Stimulated activated CD8-positive, alpha-beta memory T cell treated with anti-CD3 and anti-CD28 coated beads, Interleukin-7, amount 100 ng/mL, for 1 hour (primary cell): Measurements from ENCODE around the gene CCDC15.

Source experiments
- DNase-seq, 2 donors: peaks; one replicate each; pipeline ENCODE4 v3.0.0-alpha.2; 2020; ENCODE audit warnings: low read depth in 2 of 2

CCDC15 gene

GRCh38 chr11:124953753-124954589 is at the start of gene CCDC15:
TSS of gene CCDC15 (plus strand) at chr11:124954202. CDS start at chr11:124954733, 531 bp downstream.
- peak; percentile 91 for DNase-seq

- DNase-seq = no peak
Measured at GRCh38 chr11:124915541-124916369, 38.2 kb upstream of the CCDC15 start.

GRCh38 chr11:124916370-124916710 is 37.7 kb upstream of the CCDC15 start:
- DNase-seq = no peak

- DNase-seq = no peak
Measured at GRCh38 chr11:124917115-124917637, 36.8 kb upstream of the CCDC15 start.

- no peak for DNase-seq
Measured at GRCh38 chr11:124918950-124919349, 35.1 kb upstream of the CCDC15 start, which contains the start of gene HEPN1. TSS of gene HEPN1 (plus strand) at chr11:124919250.

GRCh38 chr11:124919898-124920297 is 34.1 kb upstream of the CCDC15 start:
- DNase-seq = no peak

GRCh38 chr11:124920356-124920755 is 33.6 kb upstream of the CCDC15 start:
- DNase-seq = no peak

- peak; percentile 57 for DNase-seq
Measured at GRCh38 chr11:124920870-124921609, 33.0 kb upstream of the CCDC15 start.

GRCh38 chr11:124922831-124923230 is 31.2 kb upstream of the CCDC15 start:
- DNase-seq = no peak

GRCh38 chr11:124923296-124923695 is 30.7 kb upstream of the CCDC15 start:
- DNase-seq = no peak

- no peak for DNase-seq
Measured at GRCh38 chr11:124928942-124929665, 24.9 kb upstream of the CCDC15 start.

- DNase-seq = no peak
Measured at GRCh38 chr11:124930799-124931198, 23.2 kb upstream of the CCDC15 start.

- no peak for DNase-seq
Measured at GRCh38 chr11:124934862-124935547, 19.0 kb upstream of the CCDC15 start.

GRCh38 chr11:124935548-124936514 is 18.2 kb upstream of the CCDC15 start, which contains the start of gene HEPACAM:
TSS of gene HEPACAM (minus strand) at chr11:124936047. CDS start at chr11:124936006, 41 bp downstream.
- no peak for DNase-seq

GRCh38 chr11:124937336-124937935 is 16.6 kb upstream of the CCDC15 start:
- DNase-seq = no peak

GRCh38 chr11:124938206-124938765 is 15.7 kb upstream of the CCDC15 start:
- no peak for DNase-seq

- no peak for DNase-seq
Measured at GRCh38 chr11:124938970-124939369, 15.0 kb upstream of the CCDC15 start.

GRCh38 chr11:124941703-124942102 is 12.3 kb upstream of the CCDC15 start:
- no peak for DNase-seq
